Immature natural killer cell (primary cell): ENCODE data around the gene DLG1. TPM values are rescaled to one million over a fixed set of nuclear protein-coding genes. Genes with fewer than 3 reads are reported as not detected.
A peak's percentile ranks its signal among the peaks of the same experiment; 100 is the strongest.

ENCODE experiments used
- DNase-seq, 3 donors: peaks; one replicate each; pipeline ENCODE4 v3.0.0; 2022; ENCODE audit warnings: mixed read lengths in 1 of 3
- H3K27ac Mint-ChIP-seq, 6 donors: one replicate each; pipeline ENCODE4 v1.8.0; 2020; ENCODE audit warnings: mixed read lengths in 6 of 6, mild to moderate bottlenecking in 5 of 6, inconsistent platforms in 4 of 6, moderate library complexity in 3 of 6
- H3K27me3 Mint-ChIP-seq, 3 donors: one replicate each; pipeline ENCODE4 v1.8.0; 2020 to 2021; ENCODE audit warnings: low read depth in 3 of 3, mild to moderate bottlenecking in 3 of 3, mixed read lengths in 3 of 3, moderate library complexity in 3 of 3, inconsistent platforms in 1 of 3
- H3K36me3 Mint-ChIP-seq, 3 donors: one replicate each; pipeline ENCODE4 v1.8.0; 2020; ENCODE audit warnings: mixed read lengths in 3 of 3, inconsistent platforms in 2 of 3, mild to moderate bottlenecking in 2 of 3
- H3K4me1 Mint-ChIP-seq, 2 donors: one replicate each; pipeline ENCODE4 v1.8.0; 2020; ENCODE audit warnings: inconsistent platforms in 2 of 2, mild to moderate bottlenecking in 2 of 2, mixed read lengths in 2 of 2, moderate library complexity in 1 of 2
- H3K4me3 Mint-ChIP-seq, 5 donors: one replicate each; pipeline ENCODE4 v1.8.0; 2020; ENCODE audit warnings: mild to moderate bottlenecking in 5 of 5, mixed read lengths in 5 of 5, inconsistent platforms in 3 of 5, moderate library complexity in 3 of 5
- H3K9me3 Mint-ChIP-seq, 6 donors: one replicate each; pipeline ENCODE4 v1.8.0; 2020; ENCODE audit warnings: mild to moderate bottlenecking in 6 of 6, mixed read lengths in 6 of 6, inconsistent platforms in 4 of 6, moderate library complexity in 3 of 6
- polyA plus RNA-seq, 3 donors: library from polyadenylated mRNA; unstranded; fragments of 300-500 nt; fragmentation: Illumina TruSeq; gene quantifications; one replicate each; pipeline ENCODE4 v1.2.3, GENCODE V29; 2021

Gene DLG1
- polyA plus RNA-seq, 3 donors from 2014 or later = 16.1 to 27.3 (median 26.3) TPM

DNA sequence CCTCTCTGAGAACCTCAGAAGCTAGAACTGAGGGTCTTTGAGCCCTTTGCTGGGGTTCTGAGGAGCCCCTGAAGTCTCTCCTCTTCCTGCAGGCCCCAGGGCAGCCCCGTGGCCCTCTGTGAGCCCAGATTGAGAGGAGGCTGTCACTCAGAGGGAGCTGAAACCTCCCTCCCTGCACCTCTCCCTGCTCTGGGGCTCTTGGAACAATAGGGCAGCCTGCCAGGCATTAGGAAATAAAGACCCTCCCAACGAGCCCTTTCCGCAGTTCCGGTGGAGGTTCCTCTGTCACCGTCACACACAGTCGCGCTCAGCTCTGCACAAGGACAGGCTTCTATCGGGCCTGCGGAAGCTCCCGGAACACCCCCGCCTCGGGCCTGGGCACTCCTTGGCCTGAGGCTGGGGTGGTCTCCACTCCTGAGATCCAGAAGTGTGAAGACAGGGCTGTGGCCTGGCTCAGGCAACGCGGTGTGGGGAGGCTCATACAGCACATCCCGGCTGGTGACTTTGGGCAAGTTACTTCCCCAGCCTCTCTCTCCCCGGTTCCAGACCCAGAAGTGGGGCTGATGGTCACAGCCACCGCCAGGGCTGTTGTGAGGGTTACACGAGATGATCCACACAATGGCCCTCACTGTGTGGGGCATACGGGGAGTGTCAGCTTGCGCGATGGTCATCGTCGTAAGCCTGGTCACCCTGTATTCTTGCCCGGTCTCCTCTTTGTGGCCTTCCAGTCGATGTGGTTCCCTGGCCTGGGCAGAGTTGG, 286.5 kb downstream of the DLG1 start:
- Mint-ChIP-seq H3K4me3 (no peak overlapping the region), H3K36me3 (no peaks in the 10 kb centered on the region), H3K9me3 (no peaks in the 10 kb centered on the region), H3K4me1 (no peaks in the 10 kb centered on the region), H3K27ac (no peak overlapping the region), H3K27me3 (peaks cover 0 to 2% (median 0%) of the 10 kb centered on the region in 3 donors)
- no peak for DNase-seq

DNA sequence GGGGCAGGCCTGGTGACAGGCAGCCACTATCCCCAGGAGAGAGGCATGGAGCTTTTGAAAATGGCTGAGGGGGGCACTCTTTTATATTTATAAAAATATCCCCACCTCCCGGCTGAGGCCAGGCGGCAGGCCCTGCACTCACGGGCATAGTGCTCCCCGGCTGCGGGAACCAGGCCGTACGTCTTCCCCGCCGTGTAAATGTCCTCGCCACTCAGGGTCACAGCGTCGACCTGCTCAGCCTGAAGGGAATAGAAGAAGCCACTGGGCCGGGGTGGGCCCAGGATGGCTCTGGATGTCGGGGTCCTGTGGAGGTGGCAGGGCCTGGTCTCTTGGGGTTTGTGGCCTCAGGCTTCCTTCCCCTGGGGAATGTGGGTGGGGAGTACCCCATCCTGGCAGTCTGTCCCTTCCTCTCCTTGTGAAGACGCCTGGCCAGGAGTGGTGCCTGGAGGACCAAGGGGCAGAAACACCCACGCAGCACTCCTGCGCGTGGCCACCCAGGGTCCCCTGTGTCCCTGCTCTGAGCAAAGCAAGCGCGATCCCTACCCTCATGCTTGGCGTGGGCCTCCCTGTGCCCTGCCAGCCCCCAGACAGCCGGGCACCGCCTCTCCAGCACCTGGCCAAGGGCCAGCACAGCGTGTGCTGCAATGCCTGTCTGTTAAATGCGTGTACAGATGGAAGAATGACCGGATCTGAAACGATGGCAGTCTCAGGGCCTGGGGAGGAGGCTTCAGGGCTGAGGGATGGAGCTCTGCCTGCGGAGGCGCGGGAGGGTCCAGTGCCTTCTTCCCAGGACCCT, 287.7 kb downstream of the DLG1 start:
- Mint-ChIP-seq H3K27ac (no peak overlapping the region), H3K9me3 (no peaks in the 10 kb centered on the region), H3K4me3 (no peak overlapping the region), H3K27me3 (peaks cover 0 to 2% (median 0%) of the 10 kb centered on the region in 3 donors), H3K36me3 (no peaks in the 10 kb centered on the region), H3K4me1 (no peaks in the 10 kb centered on the region)
- no peak for DNase-seq

DNA sequence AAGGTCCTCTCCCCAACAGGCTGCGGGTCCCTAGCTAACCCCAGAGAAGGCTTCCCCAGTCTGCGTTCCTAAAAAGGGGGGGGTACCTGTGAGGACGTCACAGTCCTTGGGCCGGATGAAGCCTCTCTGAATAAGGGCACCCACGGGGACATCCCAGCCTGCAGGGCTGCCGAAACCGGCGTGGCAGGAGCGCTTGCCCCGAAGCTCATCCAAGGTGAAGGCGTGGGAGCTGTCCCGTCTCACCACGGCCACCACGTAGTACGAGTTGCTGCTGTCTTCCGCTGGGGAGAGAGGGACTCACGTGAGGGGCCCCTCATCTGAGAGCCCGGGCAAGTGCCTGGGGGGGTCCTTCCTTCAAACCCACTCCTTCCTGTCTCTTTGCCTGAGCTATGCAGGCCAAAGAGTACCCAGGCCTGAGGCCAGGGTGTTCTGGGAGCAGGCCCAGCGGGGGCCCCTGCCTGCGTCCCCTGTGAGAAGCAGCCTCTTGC, 288.8 kb downstream of the DLG1 start:
- Mint-ChIP-seq H3K27ac (no peak overlapping the region), H3K36me3 (no peaks in the 10 kb centered on the region), H3K27me3 (peaks cover 0 to 2% (median 0%) of the 10 kb centered on the region in 3 donors), H3K9me3 (no peaks in the 10 kb centered on the region), H3K4me3 (no peak overlapping the region), H3K4me1 (peaks cover under 1 to 1% of the 10 kb centered on the region in 2 donors)
- DNase-seq = no peak

DNA sequence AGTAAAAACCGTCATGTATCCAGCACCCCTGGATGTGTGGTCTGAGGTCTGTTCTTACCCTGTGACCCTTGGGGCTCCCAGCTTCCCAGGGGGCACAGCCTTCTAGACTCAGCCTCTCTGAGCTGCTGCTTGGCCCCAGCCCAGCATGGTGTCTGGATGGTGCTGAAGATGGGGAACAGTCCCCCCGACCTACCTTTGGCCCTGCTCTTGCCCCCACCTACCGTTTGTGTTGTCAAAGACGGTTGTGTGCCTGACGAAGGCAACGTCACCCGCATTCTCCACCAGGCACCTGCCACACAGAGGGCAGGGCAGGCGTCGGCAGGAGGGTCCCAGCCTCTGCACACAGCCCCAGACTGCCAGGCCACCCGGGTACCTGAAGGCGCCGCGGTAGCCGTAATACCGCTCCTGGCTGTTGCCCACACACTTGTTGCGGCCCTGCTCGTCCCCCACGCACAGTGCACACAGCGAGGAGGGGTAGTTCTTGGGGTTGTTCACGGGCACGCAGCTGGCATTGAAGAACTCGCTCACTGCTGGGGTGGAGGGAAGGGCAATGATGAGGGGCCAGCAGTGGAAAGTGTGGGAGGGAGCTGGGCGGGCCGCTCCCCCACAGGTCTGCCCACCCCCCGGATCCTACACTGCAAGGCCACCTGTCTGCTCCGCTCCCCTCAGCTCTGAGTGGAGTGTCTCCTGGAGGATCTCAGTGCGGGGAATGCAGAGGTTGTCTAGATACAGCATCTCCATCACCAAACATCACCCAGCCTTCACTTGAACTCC, 289.8 kb downstream of the DLG1 start:
- H3K9me3 Mint-ChIP-seq = no peaks in the 10 kb centered on the region
- no peak for DNase-seq

GRCh38 chr3:197007953-197008352, 290.5 kb downstream of the DLG1 start:
- no peaks in the 10 kb centered on the region for H3K9me3 Mint-ChIP-seq
- H3K36me3 Mint-ChIP-seq = no peaks in the 10 kb centered on the region
- no peak overlapping the region for H3K4me3 Mint-ChIP-seq
- peaks cover 0 to 3% (median 0%) of the 10 kb centered on the region in 3 donors for H3K27me3 Mint-ChIP-seq
- H3K27ac Mint-ChIP-seq = no peak overlapping the region
- peaks cover 10% of the 10 kb centered on the region in 2 donors for H3K4me1 Mint-ChIP-seq
- DNase-seq = no peak

More for the DNA sequence above, 289.8 kb downstream of the DLG1 start:
- H3K27ac Mint-ChIP-seq = no peak overlapping the region
- no peak overlapping the region for H3K4me3 Mint-ChIP-seq
- no peaks in the 10 kb centered on the region for H3K36me3 Mint-ChIP-seq
- peaks cover 0 to 5% (median 0%) of the 10 kb centered on the region in 3 donors for H3K27me3 Mint-ChIP-seq
- peaks cover 10% of the 10 kb centered on the region in 2 donors for H3K4me1 Mint-ChIP-seq

GRCh38 chr3:197007296-197007940, 291.0 kb downstream of the DLG1 start:
- Mint-ChIP-seq H3K27ac (no peak overlapping the region), H3K4me3 (no peak overlapping the region), H3K36me3 (no peaks in the 10 kb centered on the region), H3K4me1 (peaks cover 10% of the 10 kb centered on the region in 2 donors), H3K9me3 (no peaks in the 10 kb centered on the region), H3K27me3 (peaks cover 0 to 3% (median 0%) of the 10 kb centered on the region in 3 donors)
- DNase-seq = no peak

GRCh38 chr3:197006860-197007259, 291.6 kb downstream of the DLG1 start:
- Mint-ChIP-seq H3K36me3 (no peaks in the 10 kb centered on the region), H3K4me1 (peaks cover 10 to 11% of the 10 kb centered on the region in 2 donors), H3K27ac (no peak overlapping the region), H3K4me3 (no peak overlapping the region), H3K27me3 (peaks cover 0 to 3% (median 0%) of the 10 kb centered on the region in 3 donors), H3K9me3 (no peaks in the 10 kb centered on the region)
- DNase-seq = no peak

DNA sequence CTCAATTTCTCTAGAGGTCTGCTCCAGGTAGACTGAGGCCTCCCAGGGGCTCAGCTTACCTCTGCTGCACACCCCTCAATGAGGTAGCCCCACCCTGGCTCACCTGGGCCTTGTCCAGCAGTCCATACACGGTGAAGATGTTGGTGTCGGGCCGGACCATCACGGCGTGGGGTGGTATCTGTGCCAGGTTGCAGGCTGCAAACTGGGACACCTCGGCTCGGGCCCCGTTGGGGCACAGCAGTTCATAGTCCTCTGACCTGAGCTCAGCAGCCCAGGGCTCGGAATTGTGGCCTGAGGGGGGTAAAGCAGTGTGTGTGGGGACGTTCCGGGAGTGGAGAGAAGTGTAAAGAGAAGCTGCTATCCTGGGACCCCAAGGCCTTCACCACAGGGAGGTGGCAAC, 292.0 kb downstream of the DLG1 start:
- no peak overlapping the region for H3K27ac Mint-ChIP-seq
- peaks cover 0 to 3% (median 3%) of the 10 kb centered on the region in 3 donors for H3K27me3 Mint-ChIP-seq
- no peaks in the 10 kb centered on the region for H3K9me3 Mint-ChIP-seq
- no peak for DNase-seq
- H3K4me3 Mint-ChIP-seq = no peak overlapping the region
- peaks cover 13 to 15% of the 10 kb centered on the region in 2 donors for H3K4me1 Mint-ChIP-seq
- no peaks in the 10 kb centered on the region for H3K36me3 Mint-ChIP-seq

DNA sequence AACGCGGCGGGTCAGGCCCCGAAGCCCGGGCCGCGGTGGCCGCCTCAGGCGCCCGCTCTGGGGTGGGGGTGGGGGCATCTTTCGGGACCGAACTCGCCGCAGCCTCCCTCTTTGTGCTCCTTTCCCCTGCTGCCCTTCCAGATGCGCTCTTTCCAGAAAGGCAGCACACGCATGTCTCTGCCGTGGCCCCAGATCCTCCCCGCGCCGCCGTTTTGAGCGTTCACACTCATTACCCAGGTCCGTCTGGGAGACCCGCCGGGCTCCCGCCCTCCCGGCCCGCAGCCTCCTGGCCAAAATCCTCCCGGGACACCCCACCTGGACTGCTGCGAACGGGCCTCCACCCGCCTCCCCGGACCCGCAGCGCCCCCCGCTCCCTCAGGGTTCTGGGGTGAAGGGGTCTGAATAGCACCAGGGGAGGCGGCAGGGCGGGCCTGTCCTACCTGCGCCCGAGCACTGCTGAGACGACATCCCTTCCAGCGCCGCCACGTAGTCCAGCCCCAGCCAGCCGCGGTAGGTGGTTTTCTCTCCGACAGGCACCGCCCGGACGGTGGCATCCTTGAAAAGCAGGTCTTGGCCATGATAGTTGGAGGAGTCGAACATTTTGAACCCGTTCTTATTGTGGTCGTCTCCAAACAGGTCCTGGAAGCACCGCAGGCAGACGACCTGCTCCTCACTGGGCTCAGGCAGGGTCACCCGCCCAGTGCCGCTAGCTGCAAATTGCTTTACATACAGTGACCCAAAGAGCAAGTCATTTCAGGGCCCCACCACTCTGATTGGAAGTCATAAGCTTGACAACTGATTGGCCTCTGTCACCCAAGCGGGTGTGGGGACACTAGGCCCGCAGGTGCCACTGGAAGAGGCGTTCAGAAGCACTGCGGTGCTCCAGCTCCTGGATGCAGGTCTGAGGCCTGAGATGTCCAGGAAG, 294.7 kb downstream of the DLG1 start:
- Mint-ChIP-seq H3K4me3 (peak overlapping the region; percentile 81 to 88 (median 84)), H3K27ac (peak overlapping the region in 5 of 6 donors; percentile 30 to 79 (median 78)), H3K4me1 (peaks cover 16 to 17% of the 10 kb centered on the region in 2 donors), H3K27me3 (peaks cover 1 to 3% (median 3%) of the 10 kb centered on the region in 3 donors), H3K36me3 (no peaks in the 10 kb centered on the region), H3K9me3 (no peaks in the 10 kb centered on the region)
- no peak for DNase-seq

- DNase-seq = peak; percentile 78 to 79 (median 78)
- Mint-ChIP-seq H3K36me3 (no peaks in the 10 kb centered on the region), H3K27me3 (peaks cover 1 to 3% (median 3%) of the 10 kb centered on the region in 3 donors), H3K9me3 (no peaks in the 10 kb centered on the region), H3K4me1 (peaks cover 16 to 17% of the 10 kb centered on the region in 2 donors), H3K27ac (peak overlapping the region in 1 of 6 donors; percentile 69), H3K4me3 (no peak overlapping the region)
Observed at GRCh38 chr3:197002701-197003454, 295.5 kb downstream of the DLG1 start.

GRCh38 chr3:197001972-197002700, 296.3 kb downstream of the DLG1 start:
- DNase-seq = no peak

More at GRCh38 chr3:197001972-197002700, 296.3 kb downstream of the DLG1 start:
- Mint-ChIP-seq H3K27me3 (peaks cover 1 to 3% (median 3%) of the 10 kb centered on the region in 3 donors), H3K4me3 (peak overlapping the region; percentile 81 to 85 (median 83)), H3K36me3 (no peaks in the 10 kb centered on the region), H3K9me3 (no peaks in the 10 kb centered on the region), H3K4me1 (peaks cover 16 to 17% of the 10 kb centered on the region in 2 donors), H3K27ac (peak overlapping the region in 5 of 6 donors; percentile 53 to 78 (median 75))
